SU-DHL-6 (cell line): ENCODE results near the gene ATXN2.
A peak's percentile ranks its signal among the peaks of the same experiment; 100 is the strongest.
"Not testable (repeated sequence)": the region's sequence is repeated elsewhere in the genome, so short reads cannot be mapped to it uniquely, and the experiment has no call there.

ENCODE experiments used
- H2AFZ ChIP-seq: fragments of 200-600 bp; sonication (generic); 2 replicates; pipeline ENCODE4 v1.6.1; 2014; ENCODE audit warnings: low read depth, mild to moderate bottlenecking, moderate library complexity, mixed read lengths, antibody characterized with exemption, low read length; ENCODE audit not compliant: severe bottlenecking
- H3F3A ChIP-seq: fragments of 200-600 bp; shearing (Covaris generic); 2 replicates; pipeline ENCODE4 v1.6.0; 2016; ENCODE audit warnings: antibody characterized with exemption, mild to moderate bottlenecking; ENCODE audit not compliant: insufficient read depth
- H3K27ac ChIP-seq: fragments of 200-600 bp; sonication (generic); 2 replicates; pipeline ENCODE4 v1.5.1; 2016; ENCODE audit warnings: low read depth, mild to moderate bottlenecking, low read length, moderate library complexity, mixed read lengths
- H3K27me3 ChIP-seq: fragments of 200-600 bp; sonication (generic), shearing (Covaris generic); 2 replicates; pipeline ENCODE4 v1.6.0; 2014; ENCODE audit warnings: mild to moderate bottlenecking, low read length
- H3K36me3 ChIP-seq: fragments of 200-600 bp; sonication (generic); 2 replicates; pipeline ENCODE4 v1.6.1; 2014; ENCODE audit warnings: mild to moderate bottlenecking, low read length, mixed read lengths
- H3K4me2 ChIP-seq: fragments of 300-600, 200-600 bp; shearing (Covaris generic), sonication (generic); 2 replicates; pipeline ENCODE4 v1.6.0; 2014; ENCODE audit warnings: low read length, low read depth, mild to moderate bottlenecking; ENCODE audit not compliant: poor library complexity, severe bottlenecking
- H3K4me3 ChIP-seq: fragments of 200-600 bp; sonication (generic); 2 replicates; pipeline ENCODE4 v1.5.1; 2014; ENCODE audit warnings: antibody characterized with exemption, low read length, mild to moderate bottlenecking, mixed read lengths; ENCODE audit not compliant: insufficient read depth, poor library complexity, severe bottlenecking
- H3K79me2 ChIP-seq: fragments of 200-600 bp; sonication (generic); 2 replicates; pipeline ENCODE4 v1.6.1; 2014; ENCODE audit warnings: mild to moderate bottlenecking, low read length, moderate library complexity; ENCODE audit not compliant: insufficient read depth
- H3K9ac ChIP-seq: fragments of 200-600 bp; sonication (generic); 2 replicates; pipeline ENCODE4 v1.7.0; 2014; ENCODE audit warnings: mild to moderate bottlenecking, low read length
- H3K9me2 ChIP-seq: fragments of 200-600 bp; sonication (generic); replicated peaks from 2 replicates; pipeline ENCODE4 v1.6.1; 2014; ENCODE audit warnings: low read length; ENCODE audit not compliant: insufficient read depth
- H3K9me3 ChIP-seq: fragments of 200-600 bp; sonication (generic); 2 replicates; pipeline ENCODE4 v1.6.1; 2014; ENCODE audit warnings: low read length, mixed read lengths; ENCODE audit not compliant: insufficient read depth
- H4K20me1 ChIP-seq: fragments of 200-600 bp; sonication (generic); 2 replicates; pipeline ENCODE4 v1.6.1; 2014; ENCODE audit warnings: low read depth, mild to moderate bottlenecking, antibody characterized with exemption, low read length, moderate library complexity, mixed read lengths
- CTCF ChIP-seq: fragments of 200-600 bp; sonication (generic); IDR thresholded peaks from one replicate; pipeline ENCODE4 v1.5.1; 2017; ENCODE audit warnings: antibody characterized with exemption, mild to moderate bottlenecking, low read length, moderate library complexity; ENCODE audit not compliant: insufficient read depth, poor library complexity, severe bottlenecking
- EZH2phosphoT487 ChIP-seq: fragments of 200-600 bp; sonication (generic), shearing (Covaris generic); conservative IDR thresholded peaks from 2 replicates; pipeline ENCODE4 v1.6.1; 2018; ENCODE audit warnings: mild to moderate bottlenecking, antibody characterized with exemption, low read length, moderate library complexity, mixed read lengths

The ATXN2 gene

GRCh38 chr12:111467092-111467856, 131.8 kb downstream of the ATXN2 start:
- Histone ChIP-seq H3K4me2 (no peak overlapping the region), H3K27me3 (no peaks in the 10 kb centered on the region), H3K79me2 (no peaks in the 10 kb centered on the region), H3K4me3 (no peak overlapping the region), H3K9me3 (no peaks in the 10 kb centered on the region), H3F3A (peaks cover 21% of the 10 kb centered on the region), H2AFZ (no peak overlapping the region), H3K9ac (no peak overlapping the region), H3K27ac (no peak overlapping the region), H3K9me2 (no peaks in the 10 kb centered on the region), H3K36me3 (peaks cover 20% of the 10 kb centered on the region; the same call in 1 of the 2 replicates), H4K20me1 (no peaks in the 10 kb centered on the region)
- no peak for TF ChIP-seq EZH2phosphoT487
- no peak for TF ChIP-seq CTCF

GRCh38 chr12:111462210-111462769, 136.8 kb downstream of the ATXN2 start:
- Histone ChIP-seq H3F3A (peaks cover 12% of the 10 kb centered on the region), H3K4me3 (no peak overlapping the region), H3K27ac (peak overlapping the region; percentile 43; the same call in 1 of the 2 replicates), H3K4me2 (no peak overlapping the region), H2AFZ (no peak overlapping the region), H3K27me3 (no peaks in the 10 kb centered on the region), H3K36me3 (peaks cover 14% of the 10 kb centered on the region), H4K20me1 (no peaks in the 10 kb centered on the region), H3K9me2 (no peaks in the 10 kb centered on the region), H3K9me3 (no peaks in the 10 kb centered on the region), H3K79me2 (no peaks in the 10 kb centered on the region), H3K9ac (no peak overlapping the region)
- no peak for TF ChIP-seq EZH2phosphoT487
- TF ChIP-seq CTCF: no peak

- not testable (repeated sequence) for H3K9ac ChIP-seq, H4K20me1 ChIP-seq, H3K9me3 ChIP-seq, H3K79me2 ChIP-seq, H3K4me3 ChIP-seq, H3K27me3 ChIP-seq, H3K4me2 ChIP-seq, H3K9me2 ChIP-seq, H3K27ac ChIP-seq, H2AFZ ChIP-seq
- peaks cover 12% of the 10 kb centered on the region for H3F3A ChIP-seq
- H3K36me3 ChIP-seq: peaks cover 17% of the 10 kb centered on the region
Observed at GRCh38 chr12:111460111-111460510, 139.0 kb downstream of the ATXN2 start.

GRCh38 chr12:111458546-111459172, 140.5 kb downstream of the ATXN2 start:
- Histone ChIP-seq H4K20me1 (no peaks in the 10 kb centered on the region), H3K27ac (no peak overlapping the region), H3K27me3 (no peaks in the 10 kb centered on the region), H2AFZ (no peak overlapping the region), H3K4me2 (no peak overlapping the region), H3K9me3 (no peaks in the 10 kb centered on the region), H3K4me3 (no peak overlapping the region), H3K79me2 (no peaks in the 10 kb centered on the region), H3F3A (peaks cover 16% of the 10 kb centered on the region), H3K9me2 (no peaks in the 10 kb centered on the region), H3K9ac (no peak overlapping the region), H3K36me3 (peaks cover 9% of the 10 kb centered on the region)
- no peak for TF ChIP-seq CTCF
